Epithelial cell of esophagus (primary cell): ENCODE measurements around the gene ENO2.

Source experiments
- DNase-seq: peaks from one replicate; pipeline ENCODE4 v3.0.0; 2010; ENCODE audit warnings: low read depth
- H3K4me3 ChIP-seq: 2 replicates; pipeline ENCODE4 v1.5.1; 2011; ENCODE audit warnings: mild to moderate bottlenecking, low read length, control low read depth
- CTCF ChIP-seq: IDR thresholded peaks from 2 replicates; pipeline ENCODE4 v1.5.1; 2011; ENCODE audit warnings: low read depth, mild to moderate bottlenecking, low read length, control low read depth, inconsistent platforms; ENCODE audit not compliant: insufficient read depth; ENCODE audit errors: missing control alignments

ENO2 gene

GRCh38 chr12:6914947-6915788 lies 788 bp downstream of the ENO2 start:
- peak overlapping the region; percentile 38 for H3K4me3 ChIP-seq
- no peak for TF ChIP-seq CTCF
- DNase-seq: no peak

- no peak for DNase-seq
- no peak for TF ChIP-seq CTCF
- H3K4me3 ChIP-seq: no peak overlapping the region
These were observed 1.5 kb downstream of the ENO2 start for GRCh38 chr12:6915789-6916285.

GRCh38 chr12:6916426-6917200 lies 2.2 kb downstream of the ENO2 start:
- TF ChIP-seq CTCF: no peak
- no peak overlapping the region for H3K4me3 ChIP-seq

GRCh38 chr12:6917491-6918231 lies 3.3 kb downstream of the ENO2 start:
- TF ChIP-seq CTCF: no peak
- peak; percentile 50 for DNase-seq
- no peak overlapping the region for H3K4me3 ChIP-seq

More at GRCh38 chr12:6916426-6917200, 2.2 kb downstream of the ENO2 start:
- no peak for DNase-seq

- no peak overlapping the region for H3K4me3 ChIP-seq
- no peak for TF ChIP-seq CTCF
- peak; percentile 82 for DNase-seq
These were observed 5.2 kb downstream of the ENO2 start for GRCh38 chr12:6919588-6919987.

- no peak for TF ChIP-seq CTCF
- no peak overlapping the region for H3K4me3 ChIP-seq
- DNase-seq: no peak
These were observed 7.2 kb downstream of the ENO2 start for GRCh38 chr12:6921539-6921938.
